GM06990 (cell line): Measurements from ENCODE around the gene EHBP1L1.

Experiments used
- DNase-seq: peaks from one replicate; pipeline ENCODE4 v3.0.0-alpha.2; 2011; ENCODE audit not compliant: insufficient read length; ENCODE audit errors: extremely low read depth
- H3K27me3 ChIP-seq: replicated peaks from 2 replicates; pipeline ENCODE4 v1.6.0; 2011; ENCODE audit warnings: low read length; ENCODE audit not compliant: control insufficient read depth, insufficient read depth
- H3K36me3 ChIP-seq: 2 replicates; pipeline ENCODE4 v1.5.1; 2011; ENCODE audit warnings: low read length; ENCODE audit not compliant: control insufficient read depth, insufficient read depth
- H3K4me3 ChIP-seq: replicated peaks from 2 replicates; pipeline ENCODE4 v1.5.1; 2011; ENCODE audit warnings: low read depth, mild to moderate bottlenecking, control low read depth, low read length
- CTCF ChIP-seq: IDR thresholded peaks from 2 replicates; pipeline ENCODE4 v1.5.1; 2011; ENCODE audit warnings: low read length, control low read depth, mild to moderate bottlenecking, inconsistent platforms; ENCODE audit not compliant: insufficient read depth, poor library complexity, severe bottlenecking

Gene EHBP1L1

GRCh38 chr11:65549096-65549495 lies 26.8 kb upstream of the EHBP1L1 start:
- no peak overlapping the region for H3K4me3 ChIP-seq
- H3K27me3 ChIP-seq: no peaks in the 10 kb centered on the region
- TF ChIP-seq CTCF: no peak
- H3K36me3 ChIP-seq: no peaks in the 10 kb centered on the region
- no peak for DNase-seq

- no peaks in the 10 kb centered on the region for H3K27me3 ChIP-seq
- H3K36me3 ChIP-seq: no peaks in the 10 kb centered on the region
- no peak overlapping the region for H3K4me3 ChIP-seq
- DNase-seq: peak; percentile 84
- TF ChIP-seq CTCF: peak; percentile 87
These were observed 24.1 kb upstream of the EHBP1L1 start for GRCh38 chr11:65551572-65552387.

GRCh38 chr11:65552388-65552951 lies 23.4 kb upstream of the EHBP1L1 start:
- H3K27me3 ChIP-seq: no peaks in the 10 kb centered on the region; the same call in 1 of the 2 replicates
- no peaks in the 10 kb centered on the region for H3K36me3 ChIP-seq
- no peak overlapping the region for H3K4me3 ChIP-seq
- TF ChIP-seq CTCF: no peak
- DNase-seq: no peak

- no peak for TF ChIP-seq CTCF
- peak; percentile 68 for DNase-seq
- no peaks in the 10 kb centered on the region for H3K36me3 ChIP-seq
- no peak overlapping the region; the same call in 1 of the 2 replicates for H3K4me3 ChIP-seq
- H3K27me3 ChIP-seq: no peaks in the 10 kb centered on the region; the same call in 1 of the 2 replicates
These were observed 22.4 kb upstream of the EHBP1L1 start for GRCh38 chr11:65553301-65554001.

- DNase-seq: no peak
- TF ChIP-seq CTCF: no peak
- no peak overlapping the region for H3K4me3 ChIP-seq
- no peaks in the 10 kb centered on the region; the same call in 1 of the 2 replicates for H3K27me3 ChIP-seq
- H3K36me3 ChIP-seq: no peaks in the 10 kb centered on the region
These were observed 21.6 kb upstream of the EHBP1L1 start for GRCh38 chr11:65554057-65554818.
